ENCODE measurements around the gene LTC4S. TPM values are rescaled to one million over a fixed set of nuclear protein-coding genes. Genes with fewer than 3 reads are reported as not detected.

LTC4S gene, protein sequence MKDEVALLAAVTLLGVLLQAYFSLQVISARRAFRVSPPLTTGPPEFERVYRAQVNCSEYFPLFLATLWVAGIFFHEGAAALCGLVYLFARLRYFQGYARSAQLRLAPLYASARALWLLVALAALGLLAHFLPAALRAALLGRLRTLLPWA
- 2.7 TPM in 1 of 2 replicates, not detected in the other for total RNA-seq

DNA sequence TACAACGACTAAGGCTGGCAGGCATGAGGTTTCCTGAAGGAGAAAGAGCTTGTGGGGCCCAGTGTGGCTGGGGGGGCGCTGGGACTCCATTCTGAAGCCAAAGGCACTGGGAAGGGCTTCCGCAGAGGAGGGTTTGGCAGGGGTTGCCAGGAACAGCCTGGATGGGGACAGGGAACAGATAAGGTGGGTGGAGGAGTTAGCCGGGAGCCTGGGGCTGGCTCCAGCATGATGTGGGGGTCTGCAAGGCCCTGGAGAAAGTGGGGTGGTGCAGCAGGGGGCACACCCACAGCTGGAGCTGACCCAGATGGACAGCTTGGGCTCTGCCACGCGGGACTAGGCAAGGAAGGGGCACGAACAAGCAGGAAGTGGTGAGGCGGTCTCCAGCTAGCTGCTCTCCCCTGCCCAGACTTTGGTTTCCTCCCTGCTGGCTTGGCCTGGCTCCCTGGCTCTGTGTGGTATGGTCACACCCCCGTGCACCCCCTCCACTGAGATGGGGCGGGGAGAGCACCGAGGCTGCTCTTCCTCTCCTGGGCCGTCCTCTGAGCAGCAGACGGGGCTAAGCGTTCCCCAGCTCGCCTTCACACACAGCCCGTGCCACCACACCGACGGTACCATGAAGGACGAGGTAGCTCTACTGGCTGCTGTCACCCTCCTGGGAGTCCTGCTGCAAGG lies at the start of gene LTC4S:
TSS of gene LTC4S (plus strand) at position 519 of the 672 bp plus-strand sequence. CDS start at position 614, 95 bp downstream.

DNA sequence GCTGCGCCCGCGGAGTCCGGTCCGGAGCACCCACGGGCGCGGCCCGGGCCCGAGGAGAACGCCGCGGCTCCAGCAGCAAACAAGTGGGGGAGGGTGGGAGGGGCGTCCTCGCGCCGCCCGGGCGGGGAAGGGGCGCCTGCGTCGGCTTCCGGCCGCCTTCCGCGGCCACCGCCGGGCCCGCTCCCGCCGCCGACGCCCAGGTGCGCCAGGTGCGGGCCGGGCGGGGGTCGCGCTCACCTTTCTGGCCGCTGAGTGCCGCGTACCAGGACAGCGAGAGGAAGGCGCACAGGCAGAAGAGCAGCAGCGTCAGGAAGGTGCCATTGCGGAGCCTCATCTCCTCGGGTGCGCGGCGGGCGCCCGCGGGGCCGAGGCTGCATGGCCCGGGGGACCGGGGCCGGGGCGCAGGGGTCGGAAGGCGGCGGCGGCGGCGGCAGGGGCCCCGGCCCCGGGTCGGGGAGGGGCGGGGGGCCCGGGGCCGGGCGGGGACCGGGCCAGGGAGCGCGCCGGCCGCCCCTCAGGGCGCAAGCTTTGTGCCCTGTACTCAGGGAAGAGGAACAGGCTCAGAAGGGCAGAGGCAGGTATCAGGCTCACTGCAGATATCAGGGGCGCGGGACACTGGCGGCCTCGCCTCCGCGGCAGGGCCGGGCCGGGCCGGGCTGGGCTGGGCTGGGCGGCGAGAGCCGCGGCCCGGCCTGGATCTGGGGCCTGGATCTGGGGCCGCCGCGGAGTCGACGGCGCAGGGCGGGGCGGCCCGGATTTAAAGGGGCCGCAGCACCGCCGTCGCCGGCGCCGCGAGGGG lies 12.7 kb downstream of the LTC4S start, which contains the start of gene MGAT4B:
TSS of gene MGAT4B (minus strand) at position 617 of the 799 bp plus-strand sequence. CDS start at position 334, 283 bp downstream.

DNA sequence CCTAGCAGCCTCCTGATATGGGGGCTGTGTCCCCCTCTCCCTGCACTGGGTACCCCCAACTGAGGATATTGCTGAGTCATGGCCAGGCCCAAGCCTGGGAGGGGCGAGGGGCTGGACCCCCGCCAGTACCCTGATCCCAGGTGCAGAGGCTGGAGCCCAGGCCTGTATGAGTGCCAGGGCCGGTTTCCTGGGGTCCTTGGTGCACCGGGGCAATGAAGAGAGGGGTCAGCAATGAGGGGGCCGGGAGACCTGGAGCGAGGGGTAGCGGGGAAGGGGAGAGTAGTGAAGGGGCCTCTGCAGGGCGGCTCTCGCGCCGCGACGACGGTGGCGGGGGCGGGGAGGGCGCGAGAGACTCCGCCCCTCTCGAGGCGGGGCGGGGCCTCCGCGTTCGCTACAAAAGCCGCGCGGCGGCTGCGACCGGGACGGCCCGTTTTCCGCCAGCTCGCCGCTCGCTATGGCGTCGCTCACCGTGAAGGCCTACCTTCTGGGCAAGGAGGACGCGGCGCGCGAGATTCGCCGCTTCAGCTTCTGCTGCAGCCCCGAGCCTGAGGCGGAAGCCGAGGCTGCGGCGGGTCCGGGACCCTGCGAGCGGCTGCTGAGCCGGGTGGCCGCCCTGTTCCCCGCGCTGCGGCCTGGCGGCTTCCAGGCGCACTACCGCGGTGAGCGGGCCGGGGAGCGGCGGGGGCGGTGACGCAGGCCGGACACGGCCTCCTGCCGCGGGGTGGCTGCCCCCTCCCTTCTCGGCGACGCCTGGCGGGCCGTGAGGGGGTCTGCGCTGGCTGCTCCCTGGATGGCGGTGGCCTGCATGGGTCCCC lies 26.9 kb downstream of the LTC4S start, which contains the start of gene SQSTM1:
TSS of gene SQSTM1 (plus strand) at position 423 of the 815 bp plus-strand sequence. CDS start at position 455, 32 bp downstream.

Other genes with a start within 250 kb of the LTC4S start
- gene RUFY1, start 243.4 kb upstream of the LTC4S start, total RNA-seq = 18.7 and 29.5 TPM in 2 replicates
- gene HNRNPH1, start 170.3 kb upstream of the LTC4S start, total RNA-seq = 193 and 268 TPM in 2 replicates
- 0.81 TPM in 1 of 2 replicates, not detected in the other for gene CBY3, start 113.0 kb upstream of the LTC4S start, total RNA-seq
- 198 and 259 TPM in 2 replicates for gene CANX, start 95.0 kb upstream of the LTC4S start, total RNA-seq
- 16.6 and 27.1 TPM in 2 replicates for gene MAML1, start 61.2 kb upstream of the LTC4S start, total RNA-seq
- gene MGAT4B, start 12.9 kb downstream of the LTC4S start, total RNA-seq = 257 and 417 TPM in 2 replicates
- gene SQSTM1, start 26.9 kb downstream of the LTC4S start, total RNA-seq = 180 and 351 TPM in 2 replicates
- 6.8 and 17.5 TPM in 2 replicates for gene MRNIP, start 64.8 kb downstream of the LTC4S start, total RNA-seq
- 75.1 and 83.5 TPM in 2 replicates for gene TBC1D9B, start 113.9 kb downstream of the LTC4S start, total RNA-seq